GM12891 (cell line): ENCODE measurements around the gene GRN.

Experiments
- PAX5 ChIP-seq: IDR thresholded peaks from 2 replicates; pipeline ENCODE4 v1.6.1; 2011; ENCODE audit warnings: low read length, moderate library complexity, mild to moderate bottlenecking; ENCODE audit not compliant: insufficient read depth, severe bottlenecking
- POLR2A ChIP-seq: IDR thresholded peaks from 2 replicates; pipeline ENCODE4 v1.6.1; 2011; ENCODE audit warnings: low read depth, low read length, control low read depth
- POLR2AphosphoS5 ChIP-seq: IDR thresholded peaks from 2 replicates; pipeline ENCODE4 v1.6.1; 2011; ENCODE audit warnings: low read depth, low read length, control low read depth
- SPI1 ChIP-seq: IDR thresholded peaks from 2 replicates; pipeline ENCODE4 v1.6.1; 2011; ENCODE audit warnings: low read depth, low read length, control low read depth
- TAF1 ChIP-seq: IDR thresholded peaks from 2 replicates; pipeline ENCODE4 v1.6.1; 2011; ENCODE audit warnings: low read depth, low read length, control low read depth

DNA sequence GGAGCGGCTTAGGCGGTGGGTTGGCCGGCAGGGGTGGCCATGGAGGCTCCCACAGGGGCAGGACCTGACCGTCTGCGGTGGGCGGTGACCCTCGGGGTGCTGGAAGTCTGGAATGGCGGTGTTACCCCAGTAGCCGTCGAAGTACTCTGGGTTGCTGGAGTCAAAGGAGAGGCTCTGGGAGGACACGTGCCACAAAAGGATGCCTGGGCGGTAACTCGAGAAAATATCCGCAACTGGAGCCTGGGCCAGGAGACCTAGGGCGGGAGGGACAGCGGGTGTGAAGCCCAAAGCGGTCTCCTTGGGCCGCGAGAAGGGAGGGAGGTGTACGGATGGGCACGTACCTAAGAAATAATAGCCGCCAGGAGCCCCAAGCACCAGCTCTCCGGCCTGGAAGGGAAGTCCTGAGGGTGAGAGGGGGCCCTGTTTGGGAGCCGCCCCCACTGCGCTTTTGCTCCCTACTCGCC, 39.8 kb downstream of the GRN start:
- no peak for TF ChIP-seq PAX5
- TF ChIP-seq POLR2A: no peak
- TF ChIP-seq TAF1: no peak
- TF ChIP-seq POLR2AphosphoS5: no peak
- TF ChIP-seq SPI1: no peak
